Panc1 (cell line): ENCODE measurements around the gene TACR1.

Experiments used
- CTCF ChIP-seq: fragments of 450-650 bp; IDR thresholded peaks from 2 replicates; pipeline ENCODE4 v1.5.1; 2017; ENCODE audit warnings: mild to moderate bottlenecking
- POLR2AphosphoS5 ChIP-seq: IDR thresholded peaks from 2 replicates; pipeline ENCODE4 v1.6.1; 2012; ENCODE audit warnings: mild to moderate bottlenecking, low read depth, low read length, moderate library complexity
- SIN3A ChIP-seq: IDR thresholded peaks from 2 replicates; pipeline ENCODE4 v1.6.1; 2012; ENCODE audit warnings: low read depth, mild to moderate bottlenecking, low read length, moderate library complexity, borderline replicate concordance; ENCODE audit not compliant: insufficient read depth

- TF ChIP-seq CTCF (no peak), POLR2AphosphoS5 (no peak), SIN3A (no peak)
These were observed 46.1 kb downstream of the TACR1 start for GRCh38 chr2:75153221-75153620.
